HG03045 (cell line): Measurements from ENCODE around the gene ATM.
"Not testable (repeated sequence)": the region's sequence is repeated elsewhere in the genome, so short reads cannot be mapped to it uniquely, and the experiment has no call there.

Experiments used
- ATAC-seq: cut with Tn5 transposase; IDR thresholded peaks from one replicate; pipeline ENCODE4 v1.9.1; 2021; ENCODE audit warnings: mild to moderate bottlenecking, moderate library complexity; ENCODE audit not compliant: unreplicated experiment

Gene ATM

GRCh38 chr11:108346451-108346850, 123.6 kb downstream of the ATM start:
- no peak for ATAC-seq

GRCh38 chr11:108351468-108351867, 128.6 kb downstream of the ATM start:
- ATAC-seq, result no peak

GRCh38 chr11:108364159-108364558, 141.3 kb downstream of the ATM start:
- ATAC-seq, result no peak

- ATAC-seq, result no peak
These were observed 145.3 kb downstream of the ATM start for GRCh38 chr11:108368134-108368533.

GRCh38 chr11:108369064-108369463, 146.2 kb downstream of the ATM start:
- ATAC-seq, result no peak

- no peak for ATAC-seq
These were observed 147.4 kb downstream of the ATM start for GRCh38 chr11:108370315-108370714.

- no peak for ATAC-seq
These were observed 148.1 kb downstream of the ATM start for GRCh38 chr11:108370990-108371389.

- ATAC-seq, result not testable (repeated sequence)
These were observed 150.6 kb downstream of the ATM start for GRCh38 chr11:108373505-108373904.

GRCh38 chr11:108388576-108388975, 165.7 kb downstream of the ATM start:
- ATAC-seq, result no peak

GRCh38 chr11:108392353-108392752, 169.5 kb downstream of the ATM start:
- ATAC-seq, result no peak

- no peak for ATAC-seq
These were observed 170.2 kb downstream of the ATM start for GRCh38 chr11:108393046-108393445.

- ATAC-seq, result no peak
These were observed 171.9 kb downstream of the ATM start for GRCh38 chr11:108394744-108395284.

GRCh38 chr11:108396672-108397071, 173.8 kb downstream of the ATM start:
- ATAC-seq, result not testable (repeated sequence)

GRCh38 chr11:108398439-108398838, 175.6 kb downstream of the ATM start:
- ATAC-seq, result no peak

- ATAC-seq, result no peak
These were observed 179.4 kb downstream of the ATM start for GRCh38 chr11:108402241-108402640.

- ATAC-seq, result no peak
These were observed 180.2 kb downstream of the ATM start for GRCh38 chr11:108403052-108403451.

GRCh38 chr11:108405706-108406105, 182.8 kb downstream of the ATM start:
- ATAC-seq, result no peak

- ATAC-seq, result no peak
These were observed 192.1 kb downstream of the ATM start for GRCh38 chr11:108414958-108415357.

GRCh38 chr11:108417551-108417950, 194.7 kb downstream of the ATM start:
- not testable (repeated sequence) for ATAC-seq
